Vagina (tissue), 2 donors: ENCODE measurements around the gene RAPGEF4. TPM values are rescaled to one million over a fixed set of nuclear protein-coding genes. Genes with fewer than 3 reads are reported as not detected.

Source experiments
- DNase-seq, 2 donors: peaks; one replicate each; pipeline ENCODE4 v3.0.0-alpha.2; 2017; ENCODE audit errors: extremely low spot score in 2 of 2
- H3K27ac ChIP-seq: fragments of 200-600 bp; sonication (generic); one replicate; pipeline ENCODE4 v1.5.1; 2019
- H3K27me3 ChIP-seq: fragments of 200-600 bp; sonication (generic); one replicate; pipeline ENCODE4 v1.5.1; 2019
- H3K36me3 ChIP-seq, 2 donors: fragments of 200-600 bp; sonication (generic); one replicate each; pipeline ENCODE4 v1.5.1; 2017 to 2019
- H3K4me1 ChIP-seq: fragments of 200-600 bp; sonication (generic); one replicate; pipeline ENCODE4 v1.5.1; 2019
- H3K4me3 ChIP-seq, 2 donors: fragments of 200-600 bp; sonication (generic); 1 replicate in 1 of 2; 2 replicates in 1 of 2; pipeline ENCODE4 v1.5.1; 2016 to 2019
- H3K9me3 ChIP-seq: fragments of 200-600 bp; sonication (generic); one replicate; pipeline ENCODE4 v1.5.1; 2019
- CTCF ChIP-seq, 3 experiments: fragments of 450-650 bp in 2 of 3; fragments of 200-600 bp in 1 of 3; sonication (generic) in 1 of 3; IDR thresholded peaks; one replicate each; pipeline ENCODE4 v1.5.1; 2017 to 2019; ENCODE audit warnings: antibody characterized with exemption in 3 of 3, mild to moderate bottlenecking in 2 of 3, moderate library complexity in 2 of 3
- POLR2A ChIP-seq, 2 donors: fragments of 450-650 bp; IDR thresholded peaks; one replicate each; pipeline ENCODE4 v1.6.1; 2017; ENCODE audit warnings: antibody characterized with exemption in 2 of 2, mild to moderate bottlenecking in 2 of 2, moderate library complexity in 2 of 2
- POLR2AphosphoS5 ChIP-seq, 2 donors: sonication (generic); formaldehyde crosslinking; IDR thresholded peaks; one replicate each; pipeline ENCODE4 v1.9.0; 2017; ENCODE audit warnings: antibody characterized with exemption in 2 of 2, mild to moderate bottlenecking in 2 of 2, low read depth in 1 of 2; ENCODE audit not compliant: insufficient read depth in 1 of 2
- intact Hi-C: fragments of 100-400 bp; cut with DNase I; formaldehyde crosslinking; loops from one replicate; pipeline ENCODE4 v1.15.1; 2023
- small RNA-seq: library from RNA; depleted of rRNA; stranded (forward); fragments of <200 nt; gene quantifications from one replicate; pipeline ENCODE3, GENCODE V24; 2016
- total RNA-seq: library from RNA; depleted of rRNA; stranded (reverse); fragments of >200 nt; gene quantifications from one replicate; pipeline ENCODE4 v1.2.3, GENCODE V29; 2016

Gene RAPGEF4
- total RNA-seq, 1 donor from 2014 or later: 18.4 TPM

- H3K4me1 ChIP-seq: peaks cover 14% of the 10 kb centered on the region
- no peak for DNase-seq
- H3K9me3 ChIP-seq: no peaks in the 10 kb centered on the region
- H3K27ac ChIP-seq: no peak overlapping the region
- H3K4me3 ChIP-seq: no peak overlapping the region
- intact Hi-C loops: no loop called here
- H3K36me3 ChIP-seq: peaks cover 0 to 8% of the 10 kb centered on the region in 2 donors
- TF ChIP-seq CTCF (IDR thresholded peaks at IDR 0.05): no peak
- no peaks in the 10 kb centered on the region for H3K27me3 ChIP-seq
These were observed 363.6 kb downstream of the RAPGEF4 start for GRCh38 chr2:173099271-173099670.

- no peak overlapping the region for H3K27ac ChIP-seq
- TF ChIP-seq CTCF (IDR thresholded peaks at IDR 0.05) (no peak), POLR2A (IDR thresholded peaks at IDR 0.05) (no peak), POLR2AphosphoS5 (IDR thresholded peaks at IDR 0.05; ENCODE audit: insufficient read depth in 1 of 2, low read depth in 1 of 2) (no peak)
These were observed 364.2 kb downstream of the RAPGEF4 start for GRCh38 chr2:173099804-173100203.

GRCh38 chr2:173101687-173102086, 366.0 kb downstream of the RAPGEF4 start:
- no peak for DNase-seq
- no peak overlapping the region for H3K27ac ChIP-seq
- H3K9me3 ChIP-seq: no peaks in the 10 kb centered on the region
- H3K4me3 ChIP-seq: no peak overlapping the region
- peaks cover 14% of the 10 kb centered on the region for H3K4me1 ChIP-seq
- H3K27me3 ChIP-seq: no peaks in the 10 kb centered on the region
- TF ChIP-seq POLR2AphosphoS5 (IDR thresholded peaks at IDR 0.05; ENCODE audit: insufficient read depth in 1 of 2, low read depth in 1 of 2): no peak
- TF ChIP-seq CTCF (IDR thresholded peaks at IDR 0.05): no peak
- no peak for TF ChIP-seq POLR2A (IDR thresholded peaks at IDR 0.05)
- peaks cover 0 to 8% of the 10 kb centered on the region in 2 donors for H3K36me3 ChIP-seq
- intact Hi-C loops: no loop called here

More at GRCh38 chr2:173099804-173100203, 364.2 kb downstream of the RAPGEF4 start:
- no peaks in the 10 kb centered on the region for H3K27me3 ChIP-seq
- DNase-seq: no peak
- no peak overlapping the region for H3K4me3 ChIP-seq
- H3K36me3 ChIP-seq: peaks cover 0 to 8% of the 10 kb centered on the region in 2 donors
- H3K4me1 ChIP-seq: peaks cover 14% of the 10 kb centered on the region
- no peaks in the 10 kb centered on the region for H3K9me3 ChIP-seq
- intact Hi-C loops: no loop called here

Small RNA genes within 50 kb of the gene (small RNA-seq; reads per million reads assigned to genes)
- gene RF01210: not detected

Other genes with a start within 250 kb of the RAPGEF4 start
- gene PDK1, start 179.8 kb upstream of the RAPGEF4 start, total RNA-seq: 17.7 TPM